Keratinocyte (primary cell): Measurements from ENCODE around the gene EEF1AKMT2. TPM values are rescaled to one million over a fixed set of nuclear protein-coding genes. Genes with fewer than 3 reads are reported as not detected.

Experiments
- DNase-seq: peaks from one replicate; pipeline ENCODE4 v3.0.0-alpha.2; 2011; ENCODE audit warnings: low read depth, missing footprints, low spot score
- FAIRE-seq: peaks from 2 replicates; lab custom pipeline; 2011; peaks lifted over from hg19 to GRCh38; lab: Jason Lieb, UNC
- H2AFZ ChIP-seq: 2 replicates; pipeline ENCODE4 v1.6.0; 2012; ENCODE audit warnings: low read length, control low read depth, inconsistent platforms; ENCODE audit not compliant: control insufficient read depth
- H3K27ac ChIP-seq: 2 replicates; pipeline ENCODE4 v1.5.1; 2011; ENCODE audit warnings: low read length; ENCODE audit not compliant: control insufficient read depth, insufficient read depth
- H3K27me3 ChIP-seq: 3 replicates; pipeline ENCODE4 v1.6.0; 2011; ENCODE audit warnings: low read length; ENCODE audit not compliant: control insufficient read depth, insufficient read depth; ENCODE audit errors: extremely low read depth
- H3K36me3 ChIP-seq, 2 experiments: 2 replicates in 1 of 2; 3 replicates in 1 of 2; pipeline ENCODE4 v1.5.1; 2011; ENCODE audit warnings: low read length in 2 of 2, mild to moderate bottlenecking in 1 of 2; ENCODE audit not compliant: control insufficient read depth in 2 of 2, insufficient read depth in 2 of 2; ENCODE audit errors: extremely low read depth in 1 of 2
- H3K4me1 ChIP-seq: 3 replicates; pipeline ENCODE4 v1.5.1; 2011; ENCODE audit warnings: low read length; ENCODE audit not compliant: control insufficient read depth, insufficient read depth; ENCODE audit errors: extremely low read depth
- H3K4me2 ChIP-seq: 3 replicates; pipeline ENCODE4 v1.6.0; 2011; ENCODE audit warnings: low read depth, low read length; ENCODE audit not compliant: control insufficient read depth, insufficient read depth; ENCODE audit errors: extremely low read depth
- H3K4me3 ChIP-seq, 3 experiments: fragments of 200-600 bp in 1 of 3; sonication (generic) in 1 of 3; 2 replicates in 2 of 3; 3 replicates in 1 of 3; pipeline ENCODE4 v1.5.1; 2011 to 2016; ENCODE audit warnings: low read length in 3 of 3, mild to moderate bottlenecking in 3 of 3, control low read depth in 2 of 3, inconsistent platforms in 1 of 3, low read depth in 1 of 3, mixed read lengths in 1 of 3, mixed run types in 1 of 3, moderate library complexity in 1 of 3; ENCODE audit not compliant: control insufficient read depth in 2 of 3, insufficient read depth in 2 of 3; ENCODE audit errors: extremely low read depth in 1 of 3
- H3K79me2 ChIP-seq: 2 replicates; pipeline ENCODE4 v1.6.0; 2012; ENCODE audit warnings: low read length; ENCODE audit not compliant: control insufficient read depth, insufficient read depth
- H3K9ac ChIP-seq: 3 replicates; pipeline ENCODE4 v1.6.0; 2011; ENCODE audit warnings: low read length; ENCODE audit not compliant: control insufficient read depth, insufficient read depth; ENCODE audit errors: extremely low read depth
- H3K9me1 ChIP-seq: 3 replicates; pipeline ENCODE4 v1.6.0; 2011; ENCODE audit warnings: low read length; ENCODE audit not compliant: control insufficient read depth, insufficient read depth; ENCODE audit errors: extremely low read depth
- H3K9me3 ChIP-seq: 2 replicates; pipeline ENCODE4 v1.5.1; 2012; ENCODE audit warnings: low read depth, low read length; ENCODE audit not compliant: control insufficient read depth
- H4K20me1 ChIP-seq: 3 replicates; pipeline ENCODE4 v1.6.0; 2011; ENCODE audit warnings: low read length; ENCODE audit not compliant: control insufficient read depth, insufficient read depth; ENCODE audit errors: extremely low read depth
- CTCF ChIP-seq, 3 experiments: IDR thresholded peaks in 1 of 3; conservative IDR thresholded peaks in 1 of 3; optimal IDR thresholded peaks in 1 of 3; 2 replicates in 2 of 3; 3 replicates in 1 of 3; pipeline versions ENCODE3 to v1.5.1; 2011; ENCODE audit warnings: low read length in 3 of 3, mild to moderate bottlenecking in 3 of 3, moderate library complexity in 2 of 3, control low read depth in 1 of 3, inconsistent platforms in 1 of 3; ENCODE audit not compliant: insufficient read depth in 2 of 3; ENCODE audit errors: extremely low read depth in 1 of 3
- EZH2 ChIP-seq: IDR thresholded peaks from one replicate; pipeline ENCODE4 v1.6.1; 2012; ENCODE audit warnings: inconsistent platforms, mild to moderate bottlenecking, low read length, moderate library complexity
- dilution Hi-C: fragments of 300-500 bp; cut with MboI; formaldehyde crosslinking; loops from one replicate; pipeline ENCODE4 v1.7.0; 2020; ENCODE audit warnings: low sequenced_read_pairs; ENCODE audit not compliant: extremely low pct_ligation_motif_present
- polyA plus RNA-seq, 5 experiments: library from polyadenylated mRNA; depleted of rRNA in 3 of 5; stranded (reverse) in 3 of 5; stranded (forward) in 1 of 5; unstranded in 1 of 5; fragments of >200 nt; gene quantifications; 1 replicate in 1 of 5; 2 replicates in 3 of 5; 3 replicates in 1 of 5; pipeline versions ENCODE4 v1.2.1 to v1.2.3, GENCODE V29; 2011 to 2012; ENCODE audit warnings: missing spikeins in 2 of 5, low read depth in 1 of 5, low replicate concordance in 1 of 5

EEF1AKMT2 gene
- polyA plus RNA-seq, 1 donor (not counting 4 experiments of a cell fraction or from before 2014, with no cell fraction given): 19.1 TPM

- Histone ChIP-seq H3K9me3 (no peaks in the 10 kb centered on the region), H3K79me2 (peaks cover 48% of the 10 kb centered on the region), H3K9ac (no peak overlapping the region), H3K36me3 (peaks cover 0 to 5% of the 10 kb centered on the region in 2 experiments), H3K4me2 (peak overlapping the region; percentile 52), H3K4me3 (no peak overlapping the region), H4K20me1 (peaks cover 7% of the 10 kb centered on the region), H3K27ac (peak overlapping the region; percentile 62), H3K4me1 (peaks cover 49% of the 10 kb centered on the region), H3K27me3 (no peaks in the 10 kb centered on the region), H2AFZ (no peak overlapping the region), H3K9me1 (no peaks in the 10 kb centered on the region)
- DNase-seq: no peak
- TF ChIP-seq CTCF (optimal IDR thresholded peaks at IDR 0.05 in 1 of 3, IDR thresholded peaks at IDR 0.05 in 1 of 3, conservative IDR thresholded peaks at IDR 0.05 in 1 of 3; ENCODE audit: extremely low read depth in 1 of 3, insufficient read depth in 2 of 3, low read length in 3 of 3): peak; percentile 52 to 65 (median 63)
- TF ChIP-seq EZH2: no peak
- dilution Hi-C loops: no loop called here
- peak; percentile 71 for FAIRE-seq
Observed at GRCh38 chr10:124719213-124719851, 72.4 kb downstream of the EEF1AKMT2 start.

GRCh38 chr10:124717911-124718741 is 73.6 kb downstream of the EEF1AKMT2 start:
- Histone ChIP-seq H3K27ac (no peak overlapping the region), H3K4me1 (peaks cover 39% of the 10 kb centered on the region), H3K27me3 (no peaks in the 10 kb centered on the region), H3K36me3 (peaks cover 1 to 5% of the 10 kb centered on the region in 2 experiments), H3K4me3 (no peak overlapping the region), H2AFZ (no peak overlapping the region), H4K20me1 (peaks cover 7% of the 10 kb centered on the region), H3K79me2 (peaks cover 41% of the 10 kb centered on the region), H3K4me2 (no peak overlapping the region), H3K9me1 (no peaks in the 10 kb centered on the region), H3K9me3 (no peaks in the 10 kb centered on the region), H3K9ac (no peak overlapping the region)
- FAIRE-seq: no peak
- no peak for DNase-seq
- dilution Hi-C loops: no loop called here
- no peak for TF ChIP-seq CTCF (optimal IDR thresholded peaks at IDR 0.05 in 1 of 3, IDR thresholded peaks at IDR 0.05 in 1 of 3, conservative IDR thresholded peaks at IDR 0.05 in 1 of 3; ENCODE audit: extremely low read depth in 1 of 3, insufficient read depth in 2 of 3, low read length in 3 of 3)
- TF ChIP-seq EZH2: no peak
